GM12878 (cell line): ENCODE measurements around the gene WDR18. TPM values are rescaled to one million over a fixed set of nuclear protein-coding genes. Genes with fewer than 3 reads are reported as not detected.
A peak's percentile ranks its signal among the peaks of the same experiment; 100 is the strongest.

Experiments used
- ATAC-seq: fragments of 200-7000 bp; cut with Tn5 transposase; 3 replicates; pipeline ENCODE4 v1.9.1; 2020; ENCODE audit warnings: mild to moderate bottlenecking, moderate library complexity
- BruUV-seq: library from RNA; stranded (reverse); fragments of 400-500 nt; replicated peaks from 2 replicates; lab custom pipeline; 2021; lab: Mats Ljungman, UMichigan
- CTCF ChIA-PET: fragments of 300-600 bp; sonication (Branson Sonifier 250); formaldehyde crosslinking; extraction: SDS; loops from one replicate; lab custom pipeline; 2021; ENCODE audit warnings: inconsistent platforms; lab: Yijun Ruan, JAX
- POLR2A ChIA-PET: fragments of 350-600 bp; formaldehyde crosslinking; extraction: SDS; loops from one replicate; lab custom pipeline; 2021; ENCODE audit warnings: inconsistent platforms; lab: Charles Lee
- RAD21 ChIA-PET: fragments of 300-600 bp; sonication (Branson Sonifier 250); formaldehyde crosslinking; loops from one replicate; lab custom pipeline; 2023; ENCODE audit warnings: antibody characterized with exemption; ENCODE audit not compliant: unreplicated experiment; lab: Charles Lee
- SMC1A ChIA-PET: fragments of 300-600 bp; sonication (Branson Sonifier 250); formaldehyde crosslinking; loops from one replicate; lab custom pipeline; 2023; ENCODE audit not compliant: unreplicated experiment, uncharacterized antibody; lab: Charles Lee
- DNase-seq: peaks from one replicate; pipeline ENCODE4 v3.0.0-alpha.2; 2011; ENCODE audit warnings: low read depth, low spot score
- FAIRE-seq: peaks from 3 replicates; lab custom pipeline; 2011; peaks lifted over from hg19 to GRCh38; lab: Jason Lieb, UNC
- H2AFZ ChIP-seq: 2 replicates; pipeline ENCODE4 v1.6.0; 2011; ENCODE audit warnings: low read depth, low read length, control low read depth; ENCODE audit not compliant: control insufficient read depth
- H3K27ac ChIP-seq: 2 replicates; pipeline ENCODE4 v1.5.1; 2011; ENCODE audit warnings: control low read depth; ENCODE audit not compliant: control insufficient read depth, insufficient read depth
- H3K27me3 ChIP-seq, 2 experiments: replicated peaks in 1 of 2; 2 replicates each; pipeline versions ENCODE4 v1.6.0 to v1.6.1; 2011; ENCODE audit warnings: low read length in 1 of 2; ENCODE audit not compliant: control insufficient read depth in 2 of 2, insufficient read depth in 2 of 2
- H3K36me3 ChIP-seq, 2 experiments: 2 replicates each; pipeline ENCODE4 v1.5.1; 2011; ENCODE audit warnings: low read length in 1 of 2; ENCODE audit not compliant: control insufficient read depth in 2 of 2, insufficient read depth in 2 of 2
- H3K4me1 ChIP-seq: 2 replicates; pipeline ENCODE4 v1.6.1; 2011; ENCODE audit warnings: mild to moderate bottlenecking, low read length, moderate library complexity, mixed read lengths; ENCODE audit not compliant: control insufficient read depth, insufficient read depth
- H3K4me2 ChIP-seq: 2 replicates; pipeline ENCODE4 v1.6.0; 2011; ENCODE audit warnings: control low read depth; ENCODE audit not compliant: control insufficient read depth, insufficient read depth
- H3K4me3 ChIP-seq: fragments of 200-600 bp; sonication (generic); 2 replicates; pipeline ENCODE4 v1.5.1; 2016
- H3K79me2 ChIP-seq: 2 replicates; pipeline ENCODE4 v1.6.0; 2011; ENCODE audit warnings: low read length; ENCODE audit not compliant: control insufficient read depth, insufficient read depth
- H3K9ac ChIP-seq: 2 replicates; pipeline ENCODE4 v1.8.0; 2011; ENCODE audit warnings: low read length, control low read depth, mixed read lengths; ENCODE audit not compliant: control insufficient read depth, insufficient read depth
- H3K9me3 ChIP-seq: replicated peaks from 3 replicates; pipeline ENCODE4 v1.5.1; 2011; ENCODE audit warnings: mild to moderate bottlenecking, low read length; ENCODE audit not compliant: control insufficient read depth, insufficient read depth
- H4K20me1 ChIP-seq: 2 replicates; pipeline ENCODE4 v1.6.0; 2011; ENCODE audit not compliant: control insufficient read depth, insufficient read depth
- NR2C2 ChIP-seq: IDR thresholded peaks from 2 replicates; pipeline ENCODE4 v1.6.1; 2011; ENCODE audit warnings: borderline replicate concordance, low read depth; ENCODE audit not compliant: control insufficient read depth, insufficient read length
- POLR2A ChIP-seq: IDR thresholded peaks from 2 replicates; pipeline ENCODE4 v1.6.1; 2011; ENCODE audit warnings: low read depth, mild to moderate bottlenecking, low read length
- TCF3 ChIP-seq: IDR thresholded peaks from 2 replicates; pipeline ENCODE4 v1.6.1; 2012; ENCODE audit warnings: low read depth, mild to moderate bottlenecking, low read length, borderline replicate concordance; ENCODE audit not compliant: insufficient read depth
- WGBS: methylation state at CpG from one replicate; pipeline ENCODE4 v1.1.6; 2016; ENCODE audit warnings: low lambda C conversion rate; ENCODE audit not compliant: insufficient replicate concordance, insufficient coverage; ENCODE audit errors: missing lambda C conversion rate; 5-methylcytosine and 5-hydroxymethylcytosine counted together
- in situ Hi-C: fragments of 300-500 bp; cut with MboI; formaldehyde crosslinking; loops from 9 replicates; pipeline ENCODE4 v1.14.3; 2018; ENCODE audit warnings: mixed read lengths
- intact Hi-C: fragments of 100-400 bp; cut with micrococcal nuclease; formaldehyde crosslinking; loops from one replicate; pipeline ENCODE4 v1.14.2; 2022; ENCODE audit not compliant: unreplicated experiment
- polyA plus RNA-seq, 11 experiments: library from polyadenylated mRNA; depleted of rRNA in 4 of 11; unstranded in 6 of 11; stranded (reverse) in 5 of 11; fragments of >200 nt; fragmentation: Nextera tagmentation in 4 of 11; fragmentation: Illumina TruSeq in 1 of 11; extraction: Ambion mirVana in 4 of 11; extraction: Trizol in 1 of 11; gene quantifications; 1 replicate in 1 of 11; 2 replicates in 10 of 11; pipeline versions ENCODE4 v1.2.1 to v1.2.3, GENCODE V29; 2011 to 2016; ENCODE audit warnings: inconsistent platforms in 2 of 11, missing spikeins in 2 of 11, low read depth in 1 of 11
- total RNA-seq, 4 experiments: library from RNA; depleted of rRNA in 3 of 4; stranded (reverse); fragments of >200 nt in 3 of 4; fragmentation: Illumina TruSeq in 1 of 4; extraction: Trizol in 1 of 4; gene quantifications; 2 replicates each; pipeline versions ENCODE4 v1.2.1 to v1.2.3, GENCODE V29; 2013 to 2021

WDR18 gene
- total and polyA plus RNA-seq, 10 of the 15 experiments (the other 5 are each of a cell fraction or from before 2014, with no cell fraction given) = 3.0 to 206 (median 62.3) TPM

GRCh38 chr19:941292-942132 is 42.6 kb upstream of the WDR18 start:
- Histone ChIP-seq H4K20me1 (no peaks in the 10 kb centered on the region; the same call in 1 of the 2 replicates), H2AFZ (no peak overlapping the region), H3K79me2 (peaks cover 60% of the 10 kb centered on the region), H3K4me1 (peaks cover 7% of the 10 kb centered on the region), H3K27ac (no peak overlapping the region), H3K4me3 (peak overlapping the region; percentile 37; the same call in 1 of the 2 replicates), H3K9me3 (peaks cover 4% of the 10 kb centered on the region), H3K36me3 (peaks cover 24 to 30% of the 10 kb centered on the region in 2 experiments), H3K9ac (no peak overlapping the region), H3K27me3 (no peaks in the 10 kb centered on the region), H3K4me2 (peak overlapping the region; percentile 79)
- DNase-seq (no peak), ATAC-seq (no peak), FAIRE-seq (no peak)
- POLR2A ChIA-PET = no interaction called here
- SMC1A ChIA-PET = no interaction called here
- intact Hi-C loops (no loop called here), in situ Hi-C loops (no loop called here)
- BruUV-seq = no TSS peak
- RAD21 ChIA-PET = no interaction called here
- CTCF ChIA-PET = no interaction called here
- 85% methylated on average over 45 of the region's 45 CpGs for WGBS
- TF ChIP-seq POLR2A = peak; percentile 51; the same call in 1 of the 2 replicates
- TF ChIP-seq NR2C2 = no peak

GRCh38 chr19:942133-942645 is 42.0 kb upstream of the WDR18 start:
- no peak overlapping the region for H3K4me2 ChIP-seq
- TF ChIP-seq TCF3 = no peak
- TF ChIP-seq, all 136 proteins: peak for 0
- Histone ChIP-seq H3K36me3 (peaks cover 21 to 29% of the 10 kb centered on the region in 2 experiments), H3K27me3 (no peaks in the 10 kb centered on the region), H3K9me3 (peaks cover 3% of the 10 kb centered on the region), H3K9ac (no peak overlapping the region), H3K4me3 (no peak overlapping the region), H2AFZ (no peak overlapping the region), H3K4me1 (peaks cover 8% of the 10 kb centered on the region), H3K27ac (no peak overlapping the region), H4K20me1 (no peaks in the 10 kb centered on the region; the same call in 1 of the 2 replicates), H3K79me2 (peaks cover 65% of the 10 kb centered on the region)
- POLR2A ChIA-PET = no interaction called here
- intact Hi-C loops = no loop called here
- ATAC-seq = no peak
- no peak for FAIRE-seq
- 95% methylated on average over 20 of the region's 32 CpGs for WGBS
- CTCF ChIA-PET = no interaction called here
- RAD21 ChIA-PET = no interaction called here
- no TSS peak for BruUV-seq
- DNase-seq = no peak
- in situ Hi-C loops = no loop called here
- SMC1A ChIA-PET = no interaction called here
